Measurements from ENCODE around the gene OSBPL9. TPM values are rescaled to one million over a fixed set of nuclear protein-coding genes. Genes with fewer than 3 reads are reported as not detected.

OSBPL9 gene
- total and polyA plus RNA-seq, 9 of the 15 experiments (the other 6 are each of a cell fraction or from before 2014, with no cell fraction given), result 43.9 to 217 (median 170) TPM

DNA sequence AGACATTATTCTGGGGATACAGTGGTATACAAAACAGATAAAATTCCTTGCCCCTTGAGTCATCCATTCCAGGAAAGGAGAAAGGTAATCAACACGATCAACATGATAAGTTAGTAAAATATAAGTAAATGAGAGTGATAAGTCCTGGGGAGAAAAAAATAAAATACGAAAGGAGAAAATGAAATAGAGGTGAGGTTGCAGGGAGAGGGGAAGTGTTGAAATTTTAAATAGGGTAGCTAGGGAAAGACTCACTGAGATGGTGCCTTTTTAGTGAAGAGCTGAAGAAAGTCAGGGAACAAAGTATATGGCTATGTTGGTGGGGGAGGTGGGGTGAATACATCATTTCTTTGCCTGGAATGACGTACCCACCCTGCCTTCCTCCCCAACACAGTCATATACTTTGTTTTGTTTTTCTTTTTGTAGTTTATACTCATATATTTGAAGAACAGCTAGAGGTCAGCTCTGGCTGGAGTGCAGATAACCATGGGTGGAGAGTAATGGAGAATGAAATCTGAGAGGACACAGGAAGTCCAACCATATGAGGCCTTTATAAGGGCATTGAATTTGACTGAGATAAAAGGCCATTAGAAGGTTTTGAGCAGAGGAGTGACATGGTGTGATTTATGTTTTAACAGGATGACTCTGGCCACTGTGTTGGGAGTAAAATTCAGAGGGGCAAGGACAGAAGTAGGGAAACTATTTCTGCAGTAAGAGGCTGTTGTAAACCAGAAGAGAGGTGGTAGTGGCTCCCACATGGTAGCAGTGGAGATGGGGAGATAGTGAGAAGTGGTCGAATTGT lies 54.8 kb downstream of the OSBPL9 start (continued):
- no peak for TF ChIP-seq ZNF589 (CRISPR knock-in tag; IDR thresholded peaks at IDR 0.05; ENCODE audit: low read depth)
- TF ChIP-seq ZBTB7A (IDR thresholded peaks at IDR 0.05; ENCODE audit: borderline replicate concordance, control insufficient read depth, low read depth, low read length), result no peak
- peak; percentile 89 for TF ChIP-seq FOSL1 (tag; conservative IDR thresholded peaks at IDR 0.05)
- TF ChIP-seq ARNT (IDR thresholded peaks at IDR 0.05), result 0 out of 4 replicates have a peak, but pooled peaks of 1 of the 2 experiments have one; percentile 74
- no peak for TF ChIP-seq SMARCA5 (IDR thresholded peaks at IDR 0.05)
- TF ChIP-seq GTF2A2 (tag; IDR thresholded peaks at IDR 0.05), result no peak
- no peak for TF ChIP-seq ZBTB9 (CRISPR knock-in tag; IDR thresholded peaks at IDR 0.05)
- TF ChIP-seq NUFIP1 (IDR thresholded peaks at IDR 0.05; ENCODE audit: partially characterized antibody), result no peak
- no peak for TF ChIP-seq TFE3 (CRISPR knock-in tag; IDR thresholded peaks at IDR 0.05)
- TF ChIP-seq TSC22D4 (tag; IDR thresholded peaks at IDR 0.05), result no peak
- no peak for TF ChIP-seq TFAM (CRISPR knock-in tag; conservative IDR thresholded peaks at IDR 0.05)
- TF ChIP-seq ZNF263 (CRISPR knock-in tag; IDR thresholded peaks at IDR 0.05; ENCODE audit: borderline replicate concordance), result no peak
- TF ChIP-seq, protein P1, sequence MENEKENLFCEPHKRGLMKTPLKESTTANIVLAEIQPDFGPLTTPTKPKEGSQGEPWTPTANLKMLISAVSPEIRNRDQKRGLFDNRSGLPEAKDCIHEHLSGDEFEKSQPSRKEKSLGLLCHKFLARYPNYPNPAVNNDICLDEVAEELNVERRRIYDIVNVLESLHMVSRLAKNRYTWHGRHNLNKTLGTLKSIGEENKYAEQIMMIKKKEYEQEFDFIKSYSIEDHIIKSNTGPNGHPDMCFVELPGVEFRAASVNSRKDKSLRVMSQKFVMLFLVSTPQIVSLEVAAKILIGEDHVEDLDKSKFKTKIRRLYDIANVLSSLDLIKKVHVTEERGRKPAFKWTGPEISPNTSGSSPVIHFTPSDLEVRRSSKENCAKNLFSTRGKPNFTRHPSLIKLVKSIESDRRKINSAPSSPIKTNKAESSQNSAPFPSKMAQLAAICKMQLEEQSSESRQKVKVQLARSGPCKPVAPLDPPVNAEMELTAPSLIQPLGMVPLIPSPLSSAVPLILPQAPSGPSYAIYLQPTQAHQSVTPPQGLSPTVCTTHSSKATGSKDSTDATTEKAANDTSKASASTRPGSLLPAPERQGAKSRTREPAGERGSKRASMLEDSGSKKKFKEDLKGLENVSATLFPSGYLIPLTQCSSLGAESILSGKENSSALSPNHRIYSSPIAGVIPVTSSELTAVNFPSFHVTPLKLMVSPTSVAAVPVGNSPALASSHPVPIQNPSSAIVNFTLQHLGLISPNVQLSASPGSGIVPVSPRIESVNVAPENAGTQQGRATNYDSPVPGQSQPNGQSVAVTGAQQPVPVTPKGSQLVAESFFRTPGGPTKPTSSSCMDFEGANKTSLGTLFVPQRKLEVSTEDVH (IDR thresholded peaks at IDR 0.05; ENCODE audit: low read depth, partially characterized antibody), result no peak
- no peak for TF ChIP-seq SIN3B (IDR thresholded peaks at IDR 0.05; ENCODE audit: low read depth)
- TF ChIP-seq TGIF2 (CRISPR knock-in tag; IDR thresholded peaks at IDR 0.05), result no peak
- TF ChIP-seq IRF2 (CRISPR knock-in tag; IDR thresholded peaks at IDR 0.05), result no peak
- TF ChIP-seq CGGBP1 (CRISPR knock-in tag; IDR thresholded peaks at IDR 0.05), result no peak
- no peak for TF ChIP-seq PYGO2 (tag; IDR thresholded peaks at IDR 0.05)
- TF ChIP-seq ZNF3 (CRISPR knock-in tag; IDR thresholded peaks at IDR 0.05), result 0 out of 2 replicates have a peak, but pooled peaks have one; percentile 35
- TF ChIP-seq MITF (IDR thresholded peaks at IDR 0.05), result no peak
- TF ChIP-seq NCOA4 (IDR thresholded peaks at IDR 0.05; ENCODE audit: partially characterized antibody), result no peak
- no peak for TF ChIP-seq ZNF212 (CRISPR knock-in tag; IDR thresholded peaks at IDR 0.05)
